PC-9 (cell line): ENCODE results near the gene TMEM39B. TPM values are rescaled to one million over a fixed set of nuclear protein-coding genes. Genes with fewer than 3 reads are reported as not detected.
"Not testable (repeated sequence)": the region's sequence is repeated elsewhere in the genome, so short reads cannot be mapped to it uniquely, and the experiment has no call there.

Experiments used
- BruUV-seq: library from RNA; stranded (reverse); fragments of 400-500 nt; replicated peaks from 2 replicates; lab custom pipeline; 2021; lab: Mats Ljungman, UMichigan
- CTCF ChIA-PET: fragments of 300-600 bp; sonication (Branson Sonifier 250); formaldehyde crosslinking; loops from one replicate; lab custom pipeline; 2022; ENCODE audit warnings: antibody characterized with exemption; lab: Charles Lee
- POLR2A ChIA-PET: fragments of 300-600 bp; sonication (Branson Sonifier 250); formaldehyde crosslinking; loops from one replicate; lab custom pipeline; 2022; ENCODE audit warnings: antibody characterized with exemption; ENCODE audit not compliant: unreplicated experiment; lab: Charles Lee
- DNase-seq, 2 experiments: peaks; one replicate each; pipeline versions ENCODE4 v3.0.0 to v3.0.0-alpha.2; 2015 to 2022; ENCODE audit warnings: mixed read lengths in 1 of 2
- H2AFZ ChIP-seq: fragments of 200-600 bp; sonication (generic); 2 replicates; pipeline ENCODE4 v1.8.1; 2017; ENCODE audit warnings: antibody characterized with exemption
- H3F3A ChIP-seq: fragments of 200-600 bp; sonication (generic); 2 replicates; pipeline ENCODE4 v1.8.1; 2017; ENCODE audit warnings: antibody characterized with exemption, mild to moderate bottlenecking, low read depth; ENCODE audit not compliant: insufficient read depth
- H3K27ac ChIP-seq: fragments of 200-600 bp; sonication (generic); 2 replicates; pipeline ENCODE4 v1.6.1; 2016; ENCODE audit warnings: mixed run types
- H3K27me3 ChIP-seq: fragments of 200-600 bp; sonication (generic); 2 replicates; pipeline ENCODE4 v1.6.1; 2016; ENCODE audit warnings: low read depth, mixed run types; ENCODE audit not compliant: insufficient read depth
- H3K36me3 ChIP-seq: fragments of 200-600 bp; sonication (generic); 2 replicates; pipeline ENCODE4 v1.6.1; 2016; ENCODE audit warnings: low read depth, mixed run types
- H3K4me1 ChIP-seq: fragments of 200-600 bp; sonication (generic); replicated peaks from 2 replicates; pipeline ENCODE4 v1.6.1; 2016; ENCODE audit warnings: mixed run types; ENCODE audit not compliant: insufficient read depth
- H3K4me2 ChIP-seq: fragments of 200-600 bp; sonication (generic); 2 replicates; pipeline ENCODE4 v1.6.1; 2017; ENCODE audit warnings: mixed run types
- H3K4me3 ChIP-seq: fragments of 200-600 bp; sonication (generic); 2 replicates; pipeline ENCODE4 v1.6.1; 2016; ENCODE audit warnings: mixed run types
- H3K79me2 ChIP-seq: fragments of 200-600 bp; sonication (generic); 2 replicates; pipeline ENCODE4 v1.6.1; 2017; ENCODE audit warnings: low read depth, mixed run types
- H3K9me2 ChIP-seq: fragments of 200-600 bp; sonication (generic); 2 replicates; pipeline ENCODE4 v1.8.1; 2017; ENCODE audit warnings: mild to moderate bottlenecking; ENCODE audit not compliant: insufficient read depth
- H3K9me3 ChIP-seq: fragments of 200-600 bp; sonication (generic); 2 replicates; pipeline ENCODE4 v1.8.1; 2016; ENCODE audit warnings: low read depth; ENCODE audit not compliant: insufficient read depth
- H4K20me1 ChIP-seq: fragments of 200-600 bp; sonication (generic); 2 replicates; pipeline ENCODE4 v1.8.1; 2017; ENCODE audit not compliant: insufficient read depth
- EZH2 ChIP-seq: fragments of 200-600 bp; sonication (generic); IDR thresholded peaks from 2 replicates; pipeline ENCODE4 v1.8.0; 2017; ENCODE audit warnings: antibody characterized with exemption, low read depth
- intact Hi-C: fragments of 100-400 bp; cut with micrococcal nuclease; formaldehyde crosslinking; loops from one replicate; pipeline ENCODE4 v1.10.0; 2022; ENCODE audit not compliant: unreplicated experiment
- total RNA-seq: library from RNA; stranded (reverse); gene quantifications from 2 replicates; pipeline ENCODE4 v1.2.3, GENCODE V29; 2021
- TF ChIP-seq, protein P1 (sequence below): fragments of 200-600 bp; sonication (generic); conservative IDR thresholded peaks from 2 replicates; pipeline ENCODE4 v1.6.1; 2017; ENCODE audit warnings: mixed run types, antibody characterized with exemption, mild to moderate bottlenecking, moderate library complexity

TMEM39B gene
- total RNA-seq, 1 experiment from 2014 or later: 27.2 TPM

GRCh38 chr1:32122151-32122550 is 49.4 kb downstream of the TMEM39B start:
- H3K36me3 ChIP-seq: no peaks in the 10 kb centered on the region
- no peak for DNase-seq
- H3K27me3 ChIP-seq: no peaks in the 10 kb centered on the region
- H3K79me2 ChIP-seq: peaks cover 92% of the 10 kb centered on the region
- no peak overlapping the region for H3K27ac ChIP-seq
- TF ChIP-seq, protein P1, sequence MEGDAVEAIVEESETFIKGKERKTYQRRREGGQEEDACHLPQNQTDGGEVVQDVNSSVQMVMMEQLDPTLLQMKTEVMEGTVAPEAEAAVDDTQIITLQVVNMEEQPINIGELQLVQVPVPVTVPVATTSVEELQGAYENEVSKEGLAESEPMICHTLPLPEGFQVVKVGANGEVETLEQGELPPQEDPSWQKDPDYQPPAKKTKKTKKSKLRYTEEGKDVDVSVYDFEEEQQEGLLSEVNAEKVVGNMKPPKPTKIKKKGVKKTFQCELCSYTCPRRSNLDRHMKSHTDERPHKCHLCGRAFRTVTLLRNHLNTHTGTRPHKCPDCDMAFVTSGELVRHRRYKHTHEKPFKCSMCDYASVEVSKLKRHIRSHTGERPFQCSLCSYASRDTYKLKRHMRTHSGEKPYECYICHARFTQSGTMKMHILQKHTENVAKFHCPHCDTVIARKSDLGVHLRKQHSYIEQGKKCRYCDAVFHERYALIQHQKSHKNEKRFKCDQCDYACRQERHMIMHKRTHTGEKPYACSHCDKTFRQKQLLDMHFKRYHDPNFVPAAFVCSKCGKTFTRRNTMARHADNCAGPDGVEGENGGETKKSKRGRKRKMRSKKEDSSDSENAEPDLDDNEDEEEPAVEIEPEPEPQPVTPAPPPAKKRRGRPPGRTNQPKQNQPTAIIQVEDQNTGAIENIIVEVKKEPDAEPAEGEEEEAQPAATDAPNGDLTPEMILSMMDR: no peak
- TF ChIP-seq EZH2: no peak
- no peak overlapping the region for H2AFZ ChIP-seq
- no TSS peak for BruUV-seq
- ChIA-PET CTCF (no interaction called here), POLR2A (no interaction called here)
- no peaks in the 10 kb centered on the region for H3K4me1 ChIP-seq
- intact Hi-C loops: no loop called here
- H3K4me3 ChIP-seq: no peak overlapping the region
- peaks cover 66% of the 10 kb centered on the region for H4K20me1 ChIP-seq
- H3F3A ChIP-seq: peaks cover 6% of the 10 kb centered on the region; the same call in 1 of the 2 replicates
- H3K9me3 ChIP-seq: no peaks in the 10 kb centered on the region
- H3K9me2 ChIP-seq: no peaks in the 10 kb centered on the region
- no peak overlapping the region for H3K4me2 ChIP-seq

GRCh38 chr1:32123361-32123760 is 50.6 kb downstream of the TMEM39B start:
- CTCF ChIA-PET, H3K4me2 ChIP-seq, H3K9me2 ChIP-seq, H3K27me3 ChIP-seq, POLR2A ChIA-PET, H3K36me3 ChIP-seq, H3K4me1 ChIP-seq, BruUV-seq, DNase-seq, H3F3A ChIP-seq, H2AFZ ChIP-seq, H3K27ac ChIP-seq, H3K9me3 ChIP-seq, intact Hi-C loops, H3K4me3 ChIP-seq: not testable (repeated sequence)
- H3K79me2 ChIP-seq: peaks cover 89% of the 10 kb centered on the region
- H4K20me1 ChIP-seq: peaks cover 62% of the 10 kb centered on the region

- no peaks in the 10 kb centered on the region for H3K27me3 ChIP-seq
- no peaks in the 10 kb centered on the region for H3K9me2 ChIP-seq
- intact Hi-C loops: no loop called here
- peaks cover 10% of the 10 kb centered on the region for H3F3A ChIP-seq
- H3K27ac ChIP-seq: no peak overlapping the region
- DNase-seq: no peak
- H3K36me3 ChIP-seq: 0 out of 2 replicates have a peak, but pooled peaks cover 8% of the 10 kb centered on the region
- H3K79me2 ChIP-seq: peaks cover 93% of the 10 kb centered on the region
- CTCF ChIA-PET: no interaction called here
- H3K9me3 ChIP-seq: no peaks in the 10 kb centered on the region
- TF ChIP-seq, protein P1: no peak
- no peak for TF ChIP-seq EZH2
- H3K4me3 ChIP-seq: no peak overlapping the region
- no peaks in the 10 kb centered on the region for H3K4me1 ChIP-seq
- no TSS peak for BruUV-seq
- H2AFZ ChIP-seq: no peak overlapping the region
- POLR2A ChIA-PET: no interaction called here
- H4K20me1 ChIP-seq: peaks cover 54% of the 10 kb centered on the region
- H3K4me2 ChIP-seq: no peak overlapping the region
Observed at GRCh38 chr1:32125313-32125712, 52.6 kb downstream of the TMEM39B start.

DNA sequence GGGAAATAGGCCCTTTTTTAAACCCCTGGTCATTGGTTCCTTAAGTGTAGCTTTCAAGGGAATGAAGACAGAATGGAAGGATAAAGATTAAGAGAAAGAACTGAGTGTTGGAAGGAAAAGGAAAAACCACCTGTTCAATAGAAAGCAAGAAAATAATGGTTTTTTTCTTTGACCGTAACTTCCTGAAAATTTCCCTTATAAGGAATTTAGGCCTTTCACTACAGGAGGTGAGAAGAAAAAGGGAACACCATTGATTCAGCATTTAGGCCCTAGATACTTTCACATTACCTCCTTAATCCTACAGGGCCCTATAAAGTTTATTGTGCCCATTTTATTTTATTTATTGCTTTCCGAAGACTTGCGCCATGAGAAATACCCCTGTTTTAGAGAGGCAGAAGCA is 54.0 kb downstream of the TMEM39B start:
- no peaks in the 10 kb centered on the region for H3K27me3 ChIP-seq
- intact Hi-C loops: no loop called here
- H3K36me3 ChIP-seq: 0 out of 2 replicates have a peak, but pooled peaks cover 8% of the 10 kb centered on the region
- H4K20me1 ChIP-seq: peaks cover 42% of the 10 kb centered on the region
- H3K9me3 ChIP-seq: no peaks in the 10 kb centered on the region
- no peak overlapping the region for H2AFZ ChIP-seq
- H3F3A ChIP-seq: peaks cover 12% of the 10 kb centered on the region
- no peak for DNase-seq
- ChIA-PET CTCF (interaction anchor here (0.6 kb wide), 1 partner anchor 659 kb away, joined by 3 read pairs; no protein-coding TSS in a partner anchor), POLR2A (no interaction called here)
- H3K79me2 ChIP-seq: peaks cover 90% of the 10 kb centered on the region
- no peaks in the 10 kb centered on the region for H3K4me1 ChIP-seq
- H3K27ac ChIP-seq: no peak overlapping the region
- H3K4me3 ChIP-seq: no peak overlapping the region
- no peak overlapping the region for H3K4me2 ChIP-seq
- H3K9me2 ChIP-seq: no peaks in the 10 kb centered on the region
- TF ChIP-seq EZH2: no peak
- TF ChIP-seq, protein P1: no peak
- BruUV-seq: no TSS peak
